K562 (cell line): Measurements from ENCODE around the gene MTPN. TPM values are rescaled to one million over a fixed set of nuclear protein-coding genes. Genes with fewer than 3 reads are reported as not detected.

Source experiments
- ATAC-seq: fragments of 200-7000 bp; cut with Tn5 transposase; 3 replicates; pipeline ENCODE4 v1.9.1; 2020; ENCODE audit warnings: moderate library complexity
- BruUV-seq: library from RNA; stranded (reverse); fragments of 400-500 nt; replicated peaks from 2 replicates; lab custom pipeline; 2021; lab: Mats Ljungman, UMichigan
- CTCF ChIA-PET: fragments of 300-600 bp; formaldehyde crosslinking; extraction: SDS; loops from one replicate; lab custom pipeline; 2021; ENCODE audit warnings: low intra/inter-chr PET ratio; lab: Yijun Ruan, JAX
- POLR2A ChIA-PET: fragments of 300-600, 350-650 bp; sonication (Branson Sonifier 250); formaldehyde crosslinking; extraction: SDS; loops from one replicate; lab custom pipeline; 2021; ENCODE audit warnings: antibody characterized with exemption, inconsistent platforms; lab: Yijun Ruan, JAX
- DNase-seq, 4 experiments: peaks; one replicate each; pipeline versions ENCODE4 v3.0.0 to v3.0.0-alpha.2; 2011 to 2018; ENCODE audit warnings: low spot score in 3 of 4, mixed read lengths in 3 of 4; ENCODE audit errors: extremely low read depth in 1 of 4
- FAIRE-seq: peaks from 2 replicates; lab custom pipeline; 2011; peaks lifted over from hg19 to GRCh38; lab: Jason Lieb, UNC
- H2AFZ ChIP-seq: 2 replicates; pipeline ENCODE4 v1.6.0; 2011; ENCODE audit warnings: low read depth, low read length, control low read depth, inconsistent platforms
- H3K27ac ChIP-seq: fragments of 200-600 bp; 3 replicates; pipeline ENCODE4 v1.8.0; 2011; ENCODE audit warnings: low read depth, mild to moderate bottlenecking, control low read depth, inconsistent platforms, low read length, moderate library complexity, mixed read lengths; ENCODE audit errors: extremely low read depth
- H3K27me3 ChIP-seq, 2 experiments: fragments of 300-600 bp in 1 of 2; 2 replicates in 1 of 2; 3 replicates in 1 of 2; pipeline versions ENCODE4 v1.6.0 to v1.8.0; 2011; ENCODE audit warnings: inconsistent platforms in 2 of 2, low read length in 2 of 2, mild to moderate bottlenecking in 1 of 2, mixed read lengths in 1 of 2, moderate library complexity in 1 of 2; ENCODE audit not compliant: control insufficient read depth in 2 of 2, insufficient read depth in 2 of 2
- H3K36me3 ChIP-seq: fragments of 300-600 bp; 3 replicates; pipeline ENCODE4 v1.8.0; 2011; ENCODE audit warnings: mild to moderate bottlenecking, low read length, inconsistent platforms; ENCODE audit not compliant: control insufficient read depth, insufficient read depth
- H3K4me1 ChIP-seq, 2 experiments: fragments of 200-600 bp in 1 of 2; replicated peaks in 1 of 2; 2 replicates in 1 of 2; 3 replicates in 1 of 2; pipeline versions ENCODE4 v1.5.1 to v1.8.0; 2011; ENCODE audit warnings: inconsistent platforms in 2 of 2, low read length in 2 of 2, mild to moderate bottlenecking in 1 of 2, mixed read lengths in 1 of 2, moderate library complexity in 1 of 2; ENCODE audit not compliant: control insufficient read depth in 2 of 2, insufficient read depth in 2 of 2
- H3K4me2 ChIP-seq: 2 replicates; pipeline ENCODE4 v1.6.1; 2011; ENCODE audit warnings: low read length, control low read depth, inconsistent platforms, mixed read lengths; ENCODE audit not compliant: insufficient read depth
- H3K4me3 ChIP-seq: fragments of 200-600 bp; sonication (generic), shearing (Covaris generic); 2 replicates; pipeline ENCODE4 v1.5.1; 2016; ENCODE audit warnings: control low read depth, inconsistent platforms
- H3K79me2 ChIP-seq: fragments of 200-600 bp; 3 replicates; pipeline ENCODE4 v1.8.0; 2011; ENCODE audit warnings: low read length, inconsistent platforms; ENCODE audit not compliant: control insufficient read depth, insufficient read depth
- H3K9ac ChIP-seq, 2 experiments: 2 replicates each; pipeline versions ENCODE4 v1.6.0 to v1.6.1; 2011; ENCODE audit warnings: low read depth in 2 of 2, low read length in 2 of 2, control low read depth in 1 of 2, inconsistent platforms in 1 of 2, mild to moderate bottlenecking in 1 of 2, mixed read lengths in 1 of 2; ENCODE audit not compliant: insufficient read depth in 1 of 2
- H3K9me1 ChIP-seq: one replicate; pipeline ENCODE4 v1.6.0; 2011; ENCODE audit warnings: inconsistent platforms, mild to moderate bottlenecking, low read length, moderate library complexity; ENCODE audit not compliant: control insufficient read depth, insufficient read depth
- H3K9me3 ChIP-seq: replicated peaks from 2 replicates; pipeline ENCODE4 v1.5.1; 2011; ENCODE audit warnings: low read depth, low read length, inconsistent platforms; ENCODE audit not compliant: control insufficient read depth, insufficient read depth
- H4K20me1 ChIP-seq: replicated peaks from 2 replicates; pipeline ENCODE4 v1.6.1; 2011; ENCODE audit warnings: low read length, inconsistent platforms, mixed read lengths; ENCODE audit not compliant: control insufficient read depth, insufficient read depth
- CC2D1A ChIP-seq: fragments of 450-650 bp; IDR thresholded peaks from 2 replicates; pipeline ENCODE4 v1.6.1; 2017; ENCODE audit warnings: mild to moderate bottlenecking
- CSDE1 ChIP-seq, 2 experiments: fragments of 450-650 bp; IDR thresholded peaks; 2 replicates each; pipeline ENCODE4 v1.6.1; 2016; ENCODE audit warnings: mild to moderate bottlenecking in 1 of 2
- CXXC5 ChIP-seq: fragments of 250-450 bp; sonication (Bioruptor Pico); IDR thresholded peaks from 2 replicates; pipeline ENCODE4 v1.8.0; 2022; ENCODE audit warnings: inconsistent platforms, mild to moderate bottlenecking, moderate library complexity
- ELF1 ChIP-seq: fragments of 200-800 bp; sonication (Bioruptor generic); IDR thresholded peaks from 2 replicates; pipeline ENCODE4 v1.6.1; 2016; ENCODE audit warnings: missing genetic modification characterization, missing compliant biosample characterization
- HDAC8 ChIP-seq: fragments of 450-650 bp; IDR thresholded peaks from 2 replicates; pipeline ENCODE4 v1.6.1; 2016; ENCODE audit warnings: mild to moderate bottlenecking, missing genetic modification characterization, moderate library complexity, missing compliant biosample characterization
- MBD2 ChIP-seq: sonication (generic); IDR thresholded peaks from 2 replicates; pipeline ENCODE4 v1.6.1; 2016; ENCODE audit warnings: low read depth, borderline replicate concordance
- MTA3 ChIP-seq: fragments of 450-650 bp; formaldehyde crosslinking; IDR thresholded peaks from 2 replicates; pipeline ENCODE4 v1.6.1; 2017; ENCODE audit warnings: mild to moderate bottlenecking, borderline replicate concordance
- NBN ChIP-seq: fragments of 450-650 bp; IDR thresholded peaks from 2 replicates; pipeline ENCODE4 v1.6.1; 2016; ENCODE audit warnings: low read depth, mild to moderate bottlenecking
- NFE2L1 ChIP-seq: fragments of 450-650 bp; IDR thresholded peaks from 2 replicates; pipeline ENCODE4 v1.6.1; 2016; ENCODE audit warnings: missing genetic modification characterization, low read depth, mild to moderate bottlenecking, missing compliant biosample characterization, moderate library complexity, borderline replicate concordance
- NFXL1 ChIP-seq: fragments of 450-650 bp; formaldehyde crosslinking; IDR thresholded peaks from 2 replicates; pipeline ENCODE4 v1.4.0; 2021; ENCODE audit warnings: mild to moderate bottlenecking
- PHF21A ChIP-seq: fragments of 450-650 bp; IDR thresholded peaks from 2 replicates; pipeline ENCODE4 v1.6.1; 2017; ENCODE audit warnings: low read depth, borderline replicate concordance
- POLR2H ChIP-seq: IDR thresholded peaks from 2 replicates; pipeline ENCODE4 v1.6.1; 2016; ENCODE audit warnings: missing genetic modification characterization, low read depth, mild to moderate bottlenecking, control low read depth, missing compliant biosample characterization, moderate library complexity
- POLR3G ChIP-seq: IDR thresholded peaks from 2 replicates; pipeline ENCODE4 v1.6.1; 2011; ENCODE audit not compliant: insufficient read length, insufficient replicate concordance; ENCODE audit errors: extremely low read depth
- RFX5 ChIP-seq: IDR thresholded peaks from 2 replicates; pipeline ENCODE4 v1.6.1; 2011; ENCODE audit warnings: low read depth, mild to moderate bottlenecking, improper control_type of control experiment, low read length
- ZNF165 ChIP-seq: fragments of 250-450 bp; sonication (Bioruptor Pico); IDR thresholded peaks from 2 replicates; pipeline ENCODE4 v1.4.0; 2020; ENCODE audit warnings: borderline replicate concordance
- ZNF184 ChIP-seq: sonication (generic); formaldehyde crosslinking; IDR thresholded peaks from 2 replicates; pipeline ENCODE4 v1.5.0; 2020; ENCODE audit warnings: missing genetic modification reagents
- ZNF263 ChIP-seq: sonication (generic); formaldehyde crosslinking; IDR thresholded peaks from 2 replicates; pipeline ENCODE4 v1.8.0; 2022; ENCODE audit warnings: mild to moderate bottlenecking, missing genetic modification reagents, borderline replicate concordance
- ZNF436 ChIP-seq: fragments of 250-450, 450-650 bp; sonication (Bioruptor Pico); formaldehyde crosslinking; IDR thresholded peaks from 2 replicates; pipeline ENCODE4 v1.7.0; 2020; ENCODE audit warnings: mild to moderate bottlenecking
- ZNF589 ChIP-seq: fragments of 200-800 bp; sonication (Bioruptor generic); IDR thresholded peaks from 2 replicates; pipeline ENCODE4 v1.6.1; 2016; ENCODE audit warnings: low read depth, missing genetic modification characterization, missing compliant biosample characterization
- ZNF644 ChIP-seq: fragments of 200-800 bp; sonication (Bioruptor generic); IDR thresholded peaks from 2 replicates; pipeline ENCODE4 v1.6.1; 2016; ENCODE audit warnings: low read depth, missing genetic modification characterization, missing compliant biosample characterization
- ZNF668 ChIP-seq: fragments of 250-450 bp; sonication (Bioruptor Pico); IDR thresholded peaks from 2 replicates; pipeline ENCODE4 v1.8.0; 2022; ENCODE audit warnings: mild to moderate bottlenecking, inconsistent platforms
- ZNF778 ChIP-seq: fragments of 450-650 bp; formaldehyde crosslinking; IDR thresholded peaks from 2 replicates; pipeline ENCODE4 v1.4.0; 2020; ENCODE audit warnings: mild to moderate bottlenecking, moderate library complexity
- WGBS: fragments of 100-300 bp; shearing (Covaris generic); methylation state at CpG from one replicate; pipeline ENCODE4 v1.1.6; 2016; ENCODE audit warnings: low coverage, mixed read lengths; ENCODE audit not compliant: insufficient coverage; ENCODE audit errors: missing lambda C conversion rate; 5-methylcytosine and 5-hydroxymethylcytosine counted together
- in situ Hi-C: fragments of 300-500 bp; cut with MboI; formaldehyde crosslinking; loops from 4 replicates; pipeline ENCODE4 v1.15.0; 2018; ENCODE audit warnings: inconsistent platforms, mixed read lengths
- intact Hi-C: fragments of 100-400 bp; cut with micrococcal nuclease; formaldehyde crosslinking; loops from 2 replicates; pipeline ENCODE4 v1.14.2; 2022
- polyA plus RNA-seq, 8 experiments: library from polyadenylated mRNA; depleted of rRNA in 4 of 8; stranded (reverse) in 5 of 8; unstranded in 3 of 8; fragments of >200 nt; fragmentation: Nextera tagmentation in 2 of 8; fragmentation: Illumina TruSeq in 1 of 8; extraction: Ambion mirVana in 2 of 8; extraction: Trizol in 1 of 8; gene quantifications; 2 replicates each; pipeline versions ENCODE4 v1.2.1 to v1.2.3, GENCODE V29; 2011 to 2014; ENCODE audit warnings: inconsistent platforms in 1 of 8, missing spikeins in 1 of 8
- total RNA-seq, 7 experiments: library from RNA; depleted of rRNA in 6 of 7; stranded (reverse); fragments of >200 nt in 6 of 7; fragmentation: Illumina TruSeq in 2 of 7; extraction: Trizol in 2 of 7; gene quantifications; 2 replicates each; pipeline versions ENCODE4 v1.2.1 to v1.2.3, GENCODE V29; 2011 to 2021; ENCODE audit warnings: low replicate concordance in 1 of 7
- TF ChIP-seq, protein P1 (sequence below): sonication (generic); formaldehyde crosslinking; IDR thresholded peaks from 2 replicates; pipeline ENCODE4 v1.8.0; 2022; ENCODE audit warnings: missing genetic modification reagents, mild to moderate bottlenecking, moderate library complexity, borderline replicate concordance

Gene MTPN
- total and polyA plus RNA-seq, 9 of the 15 experiments (the other 6 are each of a cell fraction or from before 2014, with no cell fraction given): 68.5 to 261 (median 156) TPM

DNA sequence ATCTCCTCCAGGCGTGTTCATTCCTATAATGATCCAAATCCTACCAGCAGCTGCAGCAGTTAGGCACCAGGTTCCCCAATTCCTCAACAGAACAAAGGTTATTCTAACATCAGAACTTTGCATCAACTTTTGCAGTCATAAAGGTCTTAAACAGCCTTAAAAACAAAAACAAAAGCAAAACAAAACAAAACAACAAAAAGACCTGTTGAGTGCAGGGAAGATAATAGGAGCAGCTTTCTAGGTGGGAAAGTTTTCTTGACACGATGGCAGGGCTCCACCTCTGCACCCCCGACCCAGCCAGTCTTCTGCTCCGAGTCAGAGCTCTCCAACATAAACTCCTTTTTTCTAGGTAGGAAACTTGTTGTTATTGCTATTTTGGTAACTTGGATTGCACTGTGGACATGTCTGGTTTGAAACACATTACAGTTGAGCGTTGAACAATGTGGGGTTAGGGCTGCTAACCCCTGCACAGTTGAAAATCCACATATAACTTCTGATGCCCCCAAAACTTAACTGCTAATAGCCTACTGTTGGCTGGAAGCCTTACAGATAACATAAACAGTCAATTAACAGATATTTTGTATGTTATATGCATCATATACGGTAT lies 77.6 kb downstream of the MTPN start:
- in situ Hi-C loops: no loop called here
- 38% methylated on average over 6 of the region's 6 CpGs for WGBS
- BruUV-seq: no TSS peak
- ChIA-PET POLR2A (interaction anchor here (0.6 to 4.3 kb wide), 3 partner anchors 10 to 320 kb away, joined by 3 to 23 read pairs (median 3); no protein-coding TSS in a partner anchor), CTCF (no interaction called here)
- DNase-seq (no peak), ATAC-seq (peak; percentile 16), FAIRE-seq (no peak)
- Histone ChIP-seq H3K9me3 (no peaks in the 10 kb centered on the region), H3K9ac (no peak overlapping the region; a peak in 1 of 4 replicates), H3K9me1 (no peaks in the 10 kb centered on the region), H2AFZ (peak overlapping the region; percentile 52), H3K4me3 (no peak overlapping the region), H4K20me1 (no peaks in the 10 kb centered on the region), H3K4me1 (no peaks in the 10 kb centered on the region; a peak in 2 of 5 replicates), H3K79me2 (no peaks in the 10 kb centered on the region), H3K27ac (no peak overlapping the region; the same call in 2 of the 3 replicates), H3K27me3 (no peaks in the 10 kb centered on the region), H3K36me3 (no peaks in the 10 kb centered on the region), H3K4me2 (0 out of 2 replicates have a peak overlapping the region, but pooled peaks have one; percentile 7)
- intact Hi-C loops: no loop called here
- TF ChIP-seq NFXL1 (no peak), ELF1 (tag) (no peak), ZNF436 (no peak), NBN (no peak), MBD2 (no peak), ZNF668 (CRISPR knock-in tag) (peak; percentile 67; the same call in 1 of the 2 replicates), POLR3G (no peak), RFX5 (no peak), POLR2H (tag) (no peak), CSDE1 (IDR thresholded peaks at IDR 0.05) (no peak), CC2D1A (no peak), CXXC5 (CRISPR knock-in tag) (0 out of 2 replicates have a peak, but pooled peaks have one; percentile 16), ZNF263 (CRISPR knock-in tag) (no peak), ZNF165 (CRISPR knock-in tag) (no peak), ZNF589 (CRISPR knock-in tag) (peak; percentile 73), ZNF644 (tag) (peak; percentile 17; the same call in 1 of the 2 replicates), PHF21A (no peak), MTA3 (no peak), NFE2L1 (tag) (no peak), ZNF184 (CRISPR knock-in tag) (no peak), ZNF778 (CRISPR knock-in tag) (no peak), HDAC8 (tag) (no peak)
- TF ChIP-seq, protein P1, sequence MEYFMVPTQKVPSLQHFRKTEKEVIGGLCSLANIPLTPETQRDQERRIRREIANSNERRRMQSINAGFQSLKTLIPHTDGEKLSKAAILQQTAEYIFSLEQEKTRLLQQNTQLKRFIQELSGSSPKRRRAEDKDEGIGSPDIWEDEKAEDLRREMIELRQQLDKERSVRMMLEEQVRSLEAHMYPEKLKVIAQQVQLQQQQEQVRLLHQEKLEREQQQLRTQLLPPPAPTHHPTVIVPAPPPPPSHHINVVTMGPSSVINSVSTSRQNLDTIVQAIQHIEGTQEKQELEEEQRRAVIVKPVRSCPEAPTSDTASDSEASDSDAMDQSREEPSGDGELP (CRISPR knock-in tag): no peak
